Activated CD4-positive, CD25-positive, alpha-beta regulatory T cell treated with anti-CD3 and anti-CD28 coated beads, Interleukin-2, amount 50 U/mL, for 16 hours (primary cell): ENCODE data around the gene GPR173.
A peak's percentile ranks its signal among the peaks of the same experiment; 100 is the strongest.

Source experiments
- DNase-seq: peaks from one replicate; pipeline ENCODE4 v3.0.0-alpha.2; 2020; ENCODE audit warnings: low read depth, low spot score

GPR173 gene

DNA sequence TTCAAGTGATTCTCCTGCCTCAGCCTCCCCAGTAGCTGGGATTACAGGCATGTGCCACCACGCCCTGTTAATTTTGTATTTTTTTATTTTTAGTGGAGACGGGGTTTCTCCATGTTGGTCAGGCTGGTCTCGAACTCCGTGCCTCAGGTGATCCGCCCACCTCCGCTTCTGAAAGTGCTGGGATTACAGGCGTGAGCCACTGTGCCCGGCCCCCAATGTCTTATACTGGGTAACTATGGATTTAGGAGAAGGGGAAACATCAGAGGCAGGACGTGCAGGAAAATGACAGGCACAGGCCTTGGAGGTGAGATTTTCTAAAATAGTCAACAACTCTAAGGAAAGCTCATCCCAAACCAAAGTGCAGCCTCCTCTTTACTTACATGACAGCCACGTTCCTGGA, 22.5 kb downstream of the GPR173 start:
- DNase-seq = no peak

- DNase-seq = no peak
Measured at GRCh38 chrX:53071604-53072417, 23.2 kb downstream of the GPR173 start.

DNA sequence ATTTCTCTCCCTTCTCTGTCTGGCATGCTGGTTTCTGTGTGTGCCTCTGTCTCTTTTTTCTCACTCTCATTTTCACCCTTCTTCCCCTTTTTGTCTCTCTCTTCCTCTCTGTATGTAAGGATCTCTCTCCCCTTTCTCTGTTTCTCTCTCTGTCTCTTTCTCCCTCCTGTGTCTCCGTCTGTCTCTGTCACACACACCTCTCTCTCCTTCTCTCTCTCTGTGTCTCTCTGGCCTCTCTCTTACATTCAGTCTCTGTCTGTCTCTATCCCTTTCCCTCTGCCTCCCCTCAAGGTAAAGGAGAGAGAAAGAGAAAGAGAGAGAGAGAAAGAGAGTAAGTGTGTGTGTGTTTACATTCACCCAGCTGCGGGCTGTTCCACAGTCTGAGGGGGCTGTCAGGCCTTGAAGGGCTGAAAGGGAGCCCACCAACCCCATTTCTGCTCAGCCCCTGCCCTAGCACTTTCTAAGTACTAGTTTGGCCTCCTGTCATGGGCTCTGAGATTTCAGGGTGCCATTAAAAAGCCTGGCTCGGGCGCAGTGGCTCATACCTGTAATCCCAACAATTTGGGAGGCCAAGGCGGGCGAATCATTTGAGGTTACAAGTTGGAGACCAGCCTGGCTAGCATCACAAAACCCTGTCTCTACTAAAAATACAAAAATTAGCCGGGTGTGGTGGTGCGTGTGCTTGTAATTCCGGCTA, 24.0 kb downstream of the GPR173 start:
- DNase-seq = no peak

- no peak for DNase-seq
Measured at GRCh38 chrX:53073115-53073586, 24.6 kb downstream of the GPR173 start.

- DNase-seq = no peak
Measured at GRCh38 chrX:53075011-53075410, 26.4 kb downstream of the GPR173 start.

GRCh38 chrX:53076671-53077070, 28.1 kb downstream of the GPR173 start:
- DNase-seq = no peak

DNA sequence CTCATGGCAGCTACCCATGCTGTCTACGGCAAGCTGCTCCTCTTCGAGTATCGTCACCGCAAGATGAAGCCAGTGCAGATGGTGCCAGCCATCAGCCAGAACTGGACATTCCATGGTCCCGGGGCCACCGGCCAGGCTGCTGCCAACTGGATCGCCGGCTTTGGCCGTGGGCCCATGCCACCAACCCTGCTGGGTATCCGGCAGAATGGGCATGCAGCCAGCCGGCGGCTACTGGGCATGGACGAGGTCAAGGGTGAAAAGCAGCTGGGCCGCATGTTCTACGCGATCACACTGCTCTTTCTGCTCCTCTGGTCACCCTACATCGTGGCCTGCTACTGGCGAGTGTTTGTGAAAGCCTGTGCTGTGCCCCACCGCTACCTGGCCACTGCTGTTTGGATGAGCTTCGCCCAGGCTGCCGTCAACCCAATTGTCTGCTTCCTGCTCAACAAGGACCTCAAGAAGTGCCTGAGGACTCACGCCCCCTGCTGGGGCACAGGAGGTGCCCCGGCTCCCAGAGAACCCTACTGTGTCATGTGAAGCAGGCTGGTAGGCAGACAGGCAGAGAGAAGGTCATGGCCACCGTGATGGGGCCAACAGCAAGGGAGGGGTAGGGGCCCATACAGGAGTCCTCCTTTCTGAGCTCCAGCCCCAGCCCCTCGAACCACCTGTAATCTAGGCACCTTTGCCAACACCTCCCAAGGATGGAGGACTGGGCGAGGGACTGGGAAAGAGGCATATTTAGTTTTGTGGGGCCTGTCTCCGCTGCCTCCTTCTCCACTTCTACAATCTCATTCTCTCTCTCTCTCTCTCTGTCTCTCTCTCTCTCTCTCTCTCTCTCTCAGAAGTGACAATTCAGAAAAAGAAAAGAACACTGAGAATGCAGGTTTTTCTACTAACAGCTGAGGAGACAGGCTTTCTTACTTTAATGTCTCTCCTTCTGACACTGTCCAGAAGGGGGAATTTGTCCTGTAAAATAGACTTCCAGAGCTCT, 28.9 kb downstream of the GPR173 start:
- no peak for DNase-seq

- no peak for DNase-seq
Measured at GRCh38 chrX:53078943-53079342, 30.4 kb downstream of the GPR173 start.

GRCh38 chrX:53080628-53081580, 32.3 kb downstream of the GPR173 start:
- DNase-seq = no peak

- peak; percentile 83 for DNase-seq
Measured at GRCh38 chrX:53081925-53082772, 33.6 kb downstream of the GPR173 start, which contains the start of gene TSPYL2. TSPYL2 (plus strand) TSS chrX:53082367; CDS start chrX:53082499, 132 bp downstream.

- DNase-seq = no peak
Measured at GRCh38 chrX:53082773-53083616, 34.4 kb downstream of the GPR173 start.

GRCh38 chrX:53084043-53084570, 35.5 kb downstream of the GPR173 start:
- DNase-seq = no peak

- no peak for DNase-seq
Measured at GRCh38 chrX:53084863-53085262, 36.3 kb downstream of the GPR173 start.

DNA sequence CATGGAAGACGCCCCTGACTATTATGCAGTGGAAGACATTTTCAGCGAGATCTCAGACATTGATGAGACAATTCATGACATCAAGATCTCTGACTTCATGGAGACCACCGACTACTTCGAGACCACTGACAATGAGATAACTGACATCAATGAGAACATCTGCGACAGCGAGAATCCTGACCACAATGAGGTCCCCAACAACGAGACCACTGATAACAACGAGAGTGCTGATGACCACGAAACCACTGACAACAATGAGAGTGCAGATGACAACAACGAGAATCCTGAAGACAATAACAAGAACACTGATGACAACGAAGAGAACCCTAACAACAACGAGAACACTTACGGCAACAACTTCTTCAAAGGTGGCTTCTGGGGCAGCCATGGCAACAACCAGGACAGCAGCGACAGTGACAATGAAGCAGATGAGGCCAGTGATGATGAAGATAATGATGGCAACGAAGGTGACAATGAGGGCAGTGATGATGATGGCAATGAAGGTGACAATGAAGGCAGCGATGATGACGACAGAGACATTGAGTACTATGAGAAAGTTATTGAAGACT, 37.2 kb downstream of the GPR173 start:
- DNase-seq = no peak

DNA sequence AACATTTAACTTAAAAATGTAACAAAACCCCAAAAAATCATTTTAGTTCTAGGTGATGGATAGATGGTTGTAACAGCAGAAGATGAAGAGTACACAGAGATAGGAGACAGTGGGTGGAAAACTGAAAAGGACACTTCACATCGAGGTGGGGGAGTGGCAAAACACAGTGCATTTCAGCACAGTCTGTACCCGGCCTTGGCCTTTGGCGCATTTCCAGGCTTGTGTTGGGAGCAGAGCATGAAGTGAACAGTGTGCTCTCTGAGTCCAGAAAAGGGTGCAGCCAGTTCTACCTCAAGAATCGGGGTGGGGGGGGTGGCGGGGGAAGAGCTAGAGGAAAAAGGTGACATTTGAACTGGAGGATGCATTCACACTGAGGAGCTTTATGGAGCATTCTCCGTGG, 37.9 kb downstream of the GPR173 start:
- no peak for DNase-seq

- DNase-seq = no peak
Measured at GRCh38 chrX:53087388-53087831, 38.8 kb downstream of the GPR173 start.

DNA sequence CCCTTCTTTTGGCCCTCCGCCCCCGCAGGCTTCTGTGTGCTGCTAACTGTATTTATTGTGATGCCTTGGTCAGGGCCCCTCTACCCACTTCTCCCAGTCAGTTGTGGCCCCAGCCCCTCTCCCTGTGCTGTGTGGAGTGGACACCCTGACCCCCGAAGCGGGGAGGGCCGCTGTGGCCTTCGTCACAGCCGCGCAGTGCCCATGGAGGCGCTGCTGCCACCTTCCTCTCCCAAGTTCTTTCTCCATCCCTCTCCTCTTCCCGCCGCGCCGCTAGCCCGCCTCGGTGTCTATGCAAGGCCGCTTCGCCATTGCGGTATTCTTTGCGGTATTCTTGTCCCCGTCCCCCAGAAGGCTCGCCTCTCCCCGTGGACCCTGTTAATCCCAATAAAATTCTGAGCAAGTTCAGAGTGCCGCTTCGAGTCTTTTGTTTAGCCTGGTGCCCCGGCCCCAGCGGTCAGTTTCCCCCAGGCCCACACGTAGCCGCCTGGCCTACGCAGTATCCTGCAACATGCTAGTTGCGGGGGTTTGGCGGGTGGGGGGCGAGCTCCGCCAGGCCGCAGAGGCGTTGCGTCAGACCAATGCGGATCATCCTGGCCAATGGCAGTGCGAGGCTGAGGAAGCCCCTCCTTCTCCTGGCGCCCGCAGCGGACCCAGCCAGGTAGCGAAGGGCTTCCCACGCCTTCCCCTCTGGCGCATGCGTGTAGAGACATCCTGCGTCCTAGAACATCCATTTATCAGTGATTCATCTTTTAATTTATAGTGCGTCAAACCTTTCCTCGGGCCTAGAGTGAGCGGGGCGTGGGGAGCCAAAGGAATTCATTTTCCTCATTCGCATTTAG, 39.8 kb downstream of the GPR173 start:
- peak; percentile 62 for DNase-seq
